ENCODE results near the gene LRP5.

- TF ChIP-seq POLR2A (IDR thresholded peaks at IDR 0.05) (peak in 1 of 2 donors; percentile 5), CTCF (IDR thresholded peaks at IDR 0.05) (peak; percentile 10 to 64 (median 54))
Observed at GRCh38 chr11:68271023-68271780, 41.2 kb upstream of the LRP5 start.

All from adrenal gland (tissue), 5 donors.